Stimulated activated CD8-positive, alpha-beta memory T cell treated with anti-CD3 and anti-CD28 coated beads, Interleukin-4, amount 100 ng/mL, for 1 hour (primary cell): ENCODE results near the gene POGLUT2.

Source experiments
- DNase-seq, 2 donors: peaks; one replicate each; pipeline ENCODE4 v3.0.0-alpha.2; 2020; ENCODE audit warnings: low read depth in 2 of 2, low spot score in 1 of 2

POGLUT2 gene

GRCh38 chr13:102798581-102799425, at the start of gene POGLUT2, which contains the start of gene BIVM:
TSS of gene POGLUT2 (minus strand) at chr13:102798976. CDS start at chr13:102798670, 306 bp downstream.
TSS of gene BIVM (plus strand) at chr13:102799119. CDS start at chr13:102807268, 8,149 bp downstream.
- peak in 1 of 2 donors; percentile 43 for DNase-seq

DNA sequence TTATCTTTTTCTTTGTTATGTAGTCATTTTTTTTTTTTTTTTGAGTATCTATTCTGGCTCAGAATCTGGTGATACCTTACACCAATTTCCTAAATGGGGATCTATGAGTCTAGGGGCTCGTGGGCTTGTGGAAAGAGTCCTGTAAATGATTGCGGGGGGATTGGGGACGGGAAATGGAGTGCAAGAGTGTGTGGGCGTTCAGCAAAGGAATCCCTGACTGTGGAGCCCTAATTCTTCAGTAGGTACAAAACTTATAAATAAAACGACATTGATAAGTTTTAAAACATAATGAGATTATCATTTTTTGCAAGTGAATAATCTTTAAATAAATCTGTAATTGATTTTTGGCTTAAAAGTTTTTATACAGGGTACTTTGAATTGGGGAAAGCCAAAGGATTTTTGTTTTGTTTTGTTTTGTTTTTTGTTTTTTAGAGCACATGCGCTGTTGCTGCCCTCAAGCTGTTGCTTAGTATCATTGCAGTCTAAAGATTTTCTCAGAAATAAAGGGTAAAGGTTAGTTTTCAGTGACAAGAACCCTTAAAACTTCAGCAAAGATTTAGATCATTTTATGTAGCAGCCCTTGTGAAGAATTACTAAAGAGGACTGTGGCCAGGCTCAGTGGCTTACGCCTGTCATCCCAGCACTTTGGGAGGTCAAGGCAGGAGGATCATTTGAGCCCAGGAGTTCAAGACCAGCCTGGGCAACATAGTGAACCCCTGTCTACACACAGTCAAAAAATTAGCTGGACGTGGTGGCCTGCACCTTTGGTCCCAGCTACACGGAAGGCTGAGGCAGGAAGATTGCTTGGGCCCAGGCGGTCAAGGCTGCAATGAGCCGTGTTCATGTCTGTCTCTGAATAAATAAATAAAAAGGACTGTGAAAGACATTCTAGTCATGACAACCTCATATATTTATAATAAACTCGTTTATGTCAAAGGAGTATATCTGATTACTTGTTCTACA, 48.8 kb upstream of the POGLUT2 start:
- no peak for DNase-seq

DNA sequence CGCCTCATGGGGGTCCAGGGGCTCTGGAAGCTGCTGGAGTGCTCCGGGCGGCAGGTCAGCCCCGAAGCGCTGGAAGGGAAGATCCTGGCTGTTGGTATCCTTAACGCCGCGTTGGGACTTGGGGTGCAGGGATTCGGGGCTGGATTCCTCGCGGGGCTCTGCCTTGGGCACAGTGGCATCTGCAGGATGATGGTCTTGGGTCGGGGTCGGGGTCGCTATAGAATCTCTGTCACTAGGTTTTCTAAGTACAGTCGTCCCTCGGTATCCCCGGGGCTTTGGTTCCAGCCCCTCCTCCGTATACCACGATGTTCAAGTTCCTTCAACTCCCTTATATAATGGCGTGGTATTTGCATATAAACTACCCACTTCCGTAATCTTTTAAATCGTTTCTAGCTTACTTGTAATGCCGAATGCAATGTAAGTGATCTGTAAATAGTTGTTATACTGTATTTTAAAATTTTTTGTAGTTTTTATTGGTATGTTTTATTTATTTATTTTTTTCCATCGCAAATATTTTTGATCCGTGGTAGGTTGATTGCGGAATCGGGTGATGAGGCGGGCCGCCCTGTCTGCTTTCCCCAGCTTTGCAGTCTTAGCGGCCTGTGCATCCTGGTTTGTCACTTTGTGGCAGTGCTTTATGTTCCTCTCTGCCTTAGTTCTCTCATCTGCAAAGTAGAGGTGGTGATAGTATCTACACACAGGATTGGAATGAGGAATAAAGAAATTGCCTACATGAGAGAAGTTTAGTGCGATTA, 47.7 kb upstream of the POGLUT2 start:
- no peak for DNase-seq

- peak; percentile 89 to 96 for DNase-seq
Measured at GRCh38 chr13:102845630-102846260, 47.0 kb upstream of the POGLUT2 start, which contains the start of gene ERCC5. TSS of gene ERCC5 (plus strand) at chr13:102846032. CDS start at chr13:102846267, 235 bp downstream.

DNA sequence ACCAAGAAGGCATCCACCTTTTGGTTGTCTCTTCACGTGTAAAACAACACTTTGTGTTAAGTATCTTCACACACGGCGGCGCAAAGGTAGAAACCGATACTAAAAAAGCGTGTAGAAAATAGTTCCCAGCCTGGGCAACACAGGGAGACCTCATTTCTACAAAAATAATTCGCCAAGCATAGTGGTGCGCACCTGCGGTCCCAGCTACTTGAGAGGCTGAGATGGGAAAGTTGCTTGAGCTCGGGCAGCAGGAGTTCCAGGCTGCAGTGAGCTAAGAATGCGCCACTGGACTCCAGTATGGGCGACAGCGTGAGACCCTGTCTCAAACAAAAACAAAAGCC, 46.5 kb upstream of the POGLUT2 start:
- no peak for DNase-seq

GRCh38 chr13:102839462-102839861, 40.7 kb upstream of the POGLUT2 start:
- DNase-seq = no peak

DNA sequence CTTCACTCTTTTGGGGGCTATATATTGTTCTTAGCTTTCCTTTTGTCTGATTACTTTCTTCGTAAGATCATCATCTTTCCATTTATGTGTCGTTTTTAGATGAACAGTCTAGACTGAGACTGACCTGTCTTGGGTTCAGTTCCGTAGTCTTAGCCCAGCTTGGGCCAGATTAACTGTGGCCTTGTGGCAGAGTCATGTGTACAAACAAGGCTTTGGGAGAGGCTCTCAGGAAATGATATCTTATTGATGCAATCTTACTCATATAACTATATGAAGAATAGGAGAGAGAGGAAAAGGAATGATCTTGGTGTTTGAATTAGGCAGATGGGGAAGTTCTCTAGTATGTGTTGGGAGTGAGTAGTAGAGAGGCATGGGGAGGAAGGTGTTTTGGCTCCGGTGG, 40.2 kb upstream of the POGLUT2 start:
- no peak for DNase-seq

DNA sequence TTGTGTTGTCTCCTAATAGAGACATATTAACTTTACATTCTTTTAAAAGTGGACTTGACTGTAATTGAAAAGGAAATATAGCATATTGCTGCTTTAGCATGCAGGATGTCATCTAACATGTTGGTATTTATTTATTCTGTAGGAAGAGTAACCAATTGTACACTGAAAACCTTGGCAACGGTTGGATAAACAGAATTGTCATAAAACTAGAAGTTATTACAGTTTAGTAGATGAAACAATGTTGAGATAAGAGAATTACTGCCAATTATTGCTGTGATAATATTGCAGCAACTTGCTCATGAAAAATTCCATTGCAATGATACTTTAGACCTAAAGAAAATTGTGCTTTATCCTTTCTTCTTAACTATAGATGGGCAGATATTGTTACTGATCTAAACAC, 39.5 kb upstream of the POGLUT2 start:
- DNase-seq = no peak

- no peak for DNase-seq
Measured at GRCh38 chr13:102836471-102836870, 37.7 kb upstream of the POGLUT2 start.

DNA sequence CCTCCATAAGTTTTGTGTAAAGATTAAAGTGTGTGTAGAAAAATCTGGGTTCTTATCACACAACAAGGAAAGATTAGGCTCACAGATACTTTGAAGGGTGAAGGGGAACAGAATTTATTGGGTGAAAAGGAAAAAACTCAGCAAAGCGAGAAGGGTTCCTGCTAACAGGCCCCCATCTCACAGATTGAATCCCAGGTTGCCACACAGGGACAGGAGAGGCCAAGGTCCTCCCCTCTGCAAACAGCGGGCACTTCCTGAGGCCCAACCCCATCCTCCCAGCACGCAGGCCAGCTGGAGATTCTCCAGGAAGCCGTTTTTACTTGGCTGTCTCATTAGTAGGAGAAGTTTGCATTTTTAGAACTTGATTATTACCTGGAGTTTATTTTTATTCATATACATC, 31.9 kb upstream of the POGLUT2 start:
- DNase-seq = no peak

DNA sequence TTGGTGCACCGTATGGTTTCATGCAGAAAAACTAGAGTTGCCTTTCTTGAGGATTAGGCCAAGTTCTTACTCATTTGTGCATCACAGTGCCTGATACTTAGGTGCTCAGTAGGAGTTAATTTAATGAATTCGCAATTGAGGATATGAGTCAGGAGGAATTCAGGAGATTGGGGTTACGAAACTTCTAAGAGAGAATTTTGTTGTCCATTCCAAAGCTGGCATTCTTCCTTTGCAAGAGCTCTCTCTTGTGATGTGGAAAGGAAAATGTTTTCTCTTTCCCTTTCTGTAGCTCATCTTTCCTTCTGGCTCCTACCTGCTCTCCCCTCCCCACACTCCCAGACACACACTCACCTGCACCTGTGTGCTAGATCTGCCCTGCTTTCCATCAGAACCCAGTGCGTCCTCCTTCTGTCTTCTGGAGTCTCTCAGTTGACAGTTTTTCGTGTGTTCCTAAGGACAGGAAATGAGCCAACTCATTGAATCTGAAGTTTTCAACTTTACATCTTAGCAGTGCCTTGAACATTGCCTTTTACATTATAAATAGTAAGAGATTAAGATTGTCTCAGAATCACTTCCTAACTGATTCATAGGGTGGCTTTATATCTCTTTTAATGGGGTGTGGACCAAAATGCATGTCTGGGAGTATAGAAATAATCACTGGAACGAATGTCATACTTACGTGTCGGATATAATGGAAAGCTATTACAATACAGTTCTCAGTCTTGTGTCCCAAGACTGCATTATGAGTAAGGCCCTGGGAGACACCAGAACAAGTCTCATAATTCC, 27.3 kb upstream of the POGLUT2 start:
- no peak for DNase-seq

GRCh38 chr13:102825400-102825799, 26.6 kb upstream of the POGLUT2 start:
- no peak for DNase-seq

- no peak for DNase-seq
Measured at GRCh38 chr13:102817907-102818306, 19.1 kb upstream of the POGLUT2 start.

GRCh38 chr13:102817241-102817640, 18.5 kb upstream of the POGLUT2 start:
- DNase-seq = no peak

GRCh38 chr13:102816708-102817107, 17.9 kb upstream of the POGLUT2 start:
- DNase-seq = no peak

GRCh38 chr13:102815788-102816187, 17.0 kb upstream of the POGLUT2 start:
- no peak for DNase-seq

DNA sequence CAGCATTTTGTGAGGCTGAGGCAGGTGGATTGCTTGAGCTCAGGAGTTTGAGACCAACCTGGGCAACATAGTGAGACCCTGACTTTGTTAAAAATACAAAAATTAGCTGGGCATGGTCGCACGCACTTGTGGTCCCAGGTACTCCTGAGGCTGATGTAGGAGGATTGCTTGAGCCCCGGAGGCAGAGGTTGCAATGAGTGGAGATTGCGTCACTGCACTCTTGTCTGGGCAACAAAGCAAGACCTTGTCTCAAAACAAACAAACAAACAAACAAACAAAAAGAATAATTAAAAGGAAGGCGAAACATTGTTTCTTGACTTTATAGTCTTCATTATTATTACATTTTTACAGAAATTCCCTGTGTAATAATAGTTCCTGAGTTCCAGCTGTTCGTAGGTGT, 16.0 kb upstream of the POGLUT2 start:
- no peak for DNase-seq

GRCh38 chr13:102814025-102814607, 15.3 kb upstream of the POGLUT2 start:
- DNase-seq = no peak

DNA sequence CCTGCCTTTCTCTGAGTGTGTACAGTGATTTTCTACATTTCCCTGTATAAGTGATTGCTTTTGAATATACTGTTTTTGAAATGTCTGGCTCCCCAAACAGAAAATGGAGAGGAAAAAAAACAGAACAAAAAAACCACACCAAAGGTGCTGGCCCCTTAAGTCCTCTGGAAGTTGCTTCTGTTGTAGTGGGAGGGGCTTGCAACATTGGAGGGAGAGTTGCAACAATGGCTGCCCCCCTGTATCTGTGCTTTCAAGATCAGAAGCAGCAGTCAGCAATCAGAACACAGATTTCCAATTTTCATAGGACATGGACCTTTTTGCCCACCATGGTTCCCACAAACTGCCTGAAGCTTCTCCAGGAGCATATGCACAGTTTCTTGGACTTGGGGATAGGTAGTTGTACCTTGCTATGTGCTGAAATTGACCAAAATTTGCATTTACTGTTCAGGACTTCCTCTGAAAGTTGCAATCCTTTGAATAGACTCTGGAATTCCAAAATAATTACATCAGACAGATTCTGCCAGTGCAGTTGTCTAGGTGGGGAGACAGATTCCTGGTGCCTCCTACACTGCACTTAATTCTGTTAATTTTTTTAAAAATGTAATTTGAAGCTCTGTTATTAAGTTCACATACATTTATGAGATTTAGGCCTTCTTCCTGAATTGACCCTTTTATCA, 14.0 kb upstream of the POGLUT2 start:
- no peak for DNase-seq
